Trophoblast cell (in vitro differentiated cells and primary cell): ENCODE measurements around the gene SUSD3.
A peak's percentile ranks its signal among the peaks of the same experiment; 100 is the strongest.

ENCODE experiments used
- DNase-seq, 2 donors: peaks; one replicate each; pipeline ENCODE4 v3.0.0-alpha.2; 2016
- H2AFZ ChIP-seq: 2 replicates; pipeline ENCODE4 v1.6.1; 2013; ENCODE audit warnings: low read length, moderate library complexity, mild to moderate bottlenecking; ENCODE audit not compliant: insufficient read depth, poor library complexity
- H2AK5ac ChIP-seq: 2 replicates; pipeline ENCODE4 v1.6.1; 2013; ENCODE audit warnings: mild to moderate bottlenecking, low read length
- H2BK120ac ChIP-seq: 2 replicates; pipeline ENCODE4 v1.6.1; 2013; ENCODE audit warnings: low read length, mild to moderate bottlenecking, moderate library complexity; ENCODE audit not compliant: insufficient read depth, poor library complexity
- H2BK12ac ChIP-seq: 2 replicates; pipeline ENCODE4 v1.6.1; 2013; ENCODE audit warnings: mild to moderate bottlenecking, low read length, moderate library complexity
- H2BK5ac ChIP-seq: 2 replicates; pipeline ENCODE4 v1.6.1; 2013; ENCODE audit warnings: low read length, low read depth, moderate library complexity, mild to moderate bottlenecking; ENCODE audit not compliant: poor library complexity
- H3K14ac ChIP-seq: 2 replicates; pipeline ENCODE4 v1.6.1; 2013; ENCODE audit warnings: mild to moderate bottlenecking, low read length
- H3K18ac ChIP-seq: 2 replicates; pipeline ENCODE4 v1.6.1; 2013; ENCODE audit warnings: mild to moderate bottlenecking, low read length
- H3K23ac ChIP-seq: 2 replicates; pipeline ENCODE4 v1.6.1; 2013; ENCODE audit warnings: low read length
- H3K27ac ChIP-seq: 2 replicates; pipeline ENCODE4 v1.5.1; 2013; ENCODE audit warnings: low read depth, mild to moderate bottlenecking, inconsistent platforms, low read length, moderate library complexity
- H3K27me3 ChIP-seq: 2 replicates; pipeline ENCODE4 v1.6.1; 2013; ENCODE audit warnings: inconsistent platforms, mild to moderate bottlenecking, low read length, moderate library complexity; ENCODE audit not compliant: insufficient read depth
- H3K36me3 ChIP-seq, 2 experiments: 1 replicate in 1 of 2; 2 replicates in 1 of 2; pipeline ENCODE4 v1.6.1; 2013; ENCODE audit warnings: low read length in 2 of 2, mild to moderate bottlenecking in 2 of 2, moderate library complexity in 1 of 2; ENCODE audit not compliant: insufficient read depth in 2 of 2, control insufficient read depth in 1 of 2
- H3K4ac ChIP-seq: 2 replicates; pipeline ENCODE4 v1.6.1; 2013; ENCODE audit warnings: low read depth, mild to moderate bottlenecking, low read length, moderate library complexity
- H3K4me1 ChIP-seq, 2 experiments: 1 replicate in 1 of 2; 2 replicates in 1 of 2; pipeline ENCODE4 v1.6.1; 2013; ENCODE audit warnings: low read length in 2 of 2, mild to moderate bottlenecking in 2 of 2, moderate library complexity in 1 of 2; ENCODE audit not compliant: insufficient read depth in 2 of 2, control insufficient read depth in 1 of 2
- H3K4me2 ChIP-seq: 2 replicates; pipeline ENCODE4 v1.6.1; 2013; ENCODE audit warnings: inconsistent platforms, mild to moderate bottlenecking, low read length, moderate library complexity
- H3K4me3 ChIP-seq: 2 replicates; pipeline ENCODE4 v1.5.1; 2013; ENCODE audit warnings: mild to moderate bottlenecking, low read depth, low read length, inconsistent platforms
- H3K79me1 ChIP-seq: one replicate; pipeline ENCODE4 v1.6.1; 2013; ENCODE audit warnings: low read length
- H3K79me2 ChIP-seq: 2 replicates; pipeline ENCODE4 v1.6.1; 2013; ENCODE audit warnings: low read length, mild to moderate bottlenecking; ENCODE audit not compliant: control insufficient read depth, insufficient read depth, poor library complexity
- H3K9ac ChIP-seq: 2 replicates; pipeline ENCODE4 v1.6.1; 2013; ENCODE audit warnings: mild to moderate bottlenecking, low read length
- H3K9me3 ChIP-seq: 2 replicates; pipeline ENCODE4 v1.6.1; 2013; ENCODE audit warnings: low read depth, mild to moderate bottlenecking, control low read depth, inconsistent platforms, low read length; ENCODE audit not compliant: insufficient read depth
- H4K12ac ChIP-seq: 2 replicates; pipeline ENCODE4 v1.6.1; 2013; ENCODE audit warnings: low read depth, mild to moderate bottlenecking, low read length, moderate library complexity
- H4K8ac ChIP-seq: 2 replicates; pipeline ENCODE4 v1.6.1; 2013; ENCODE audit warnings: low read depth, mild to moderate bottlenecking, low read length, moderate library complexity
- H4K91ac ChIP-seq: one replicate; pipeline ENCODE4 v1.6.1; 2013; ENCODE audit warnings: low read depth, mild to moderate bottlenecking, low read length, moderate library complexity
- WGBS: extraction: QIAGEN DNeasy Blood & Tissue Kit; methylation state at CpG from one replicate; pipeline ENCODE4 v1.1.7; 2013; ENCODE audit warnings: missing lambda C conversion rate; ENCODE audit not compliant: insufficient read length, insufficient coverage; ENCODE audit errors: extremely low coverage; 5-methylcytosine and 5-hydroxymethylcytosine counted together

SUSD3 gene

GRCh38 chr9:93095205-93096130 is 37.0 kb downstream of the SUSD3 start:
- WGBS: no CpG with 5 or more reads among the region's 95 CpGs
- H4K8ac ChIP-seq: peak overlapping the region; percentile 67
- H3K79me1 ChIP-seq: peaks cover 13% of the 10 kb centered on the region
- H3K9ac ChIP-seq: peak overlapping the region; percentile 57
- peak overlapping the region; percentile 6 for H3K4ac ChIP-seq
- H4K12ac ChIP-seq: peak overlapping the region; percentile 67
- H3K23ac ChIP-seq: no peak overlapping the region
- H4K91ac ChIP-seq: peak overlapping the region; percentile 49
- no peak overlapping the region for H2BK12ac ChIP-seq
- H2AK5ac ChIP-seq: peak overlapping the region; percentile 3
- H3K79me2 ChIP-seq: peaks cover 4% of the 10 kb centered on the region
- H3K4me2 ChIP-seq: peak overlapping the region; percentile 54
- H2BK120ac ChIP-seq: peak overlapping the region; percentile 81
- peak overlapping the region; percentile 10 for H3K18ac ChIP-seq
- DNase-seq: peak; percentile 99 to 100
- peaks cover 3% of the 10 kb centered on the region for H3K9me3 ChIP-seq
- peak overlapping the region; percentile 53 for H3K27ac ChIP-seq
- H3K4me3 ChIP-seq: peak overlapping the region; percentile 72
- peaks cover 17 to 22% of the 10 kb centered on the region in 2 experiments for H3K4me1 ChIP-seq
- peak overlapping the region; percentile 32 for H2AFZ ChIP-seq
- H3K36me3 ChIP-seq: no peaks in the 10 kb centered on the region
- H3K27me3 ChIP-seq: no peaks in the 10 kb centered on the region
- peak overlapping the region; percentile 54 for H3K14ac ChIP-seq
- peak overlapping the region; percentile 19 for H2BK5ac ChIP-seq

DNA sequence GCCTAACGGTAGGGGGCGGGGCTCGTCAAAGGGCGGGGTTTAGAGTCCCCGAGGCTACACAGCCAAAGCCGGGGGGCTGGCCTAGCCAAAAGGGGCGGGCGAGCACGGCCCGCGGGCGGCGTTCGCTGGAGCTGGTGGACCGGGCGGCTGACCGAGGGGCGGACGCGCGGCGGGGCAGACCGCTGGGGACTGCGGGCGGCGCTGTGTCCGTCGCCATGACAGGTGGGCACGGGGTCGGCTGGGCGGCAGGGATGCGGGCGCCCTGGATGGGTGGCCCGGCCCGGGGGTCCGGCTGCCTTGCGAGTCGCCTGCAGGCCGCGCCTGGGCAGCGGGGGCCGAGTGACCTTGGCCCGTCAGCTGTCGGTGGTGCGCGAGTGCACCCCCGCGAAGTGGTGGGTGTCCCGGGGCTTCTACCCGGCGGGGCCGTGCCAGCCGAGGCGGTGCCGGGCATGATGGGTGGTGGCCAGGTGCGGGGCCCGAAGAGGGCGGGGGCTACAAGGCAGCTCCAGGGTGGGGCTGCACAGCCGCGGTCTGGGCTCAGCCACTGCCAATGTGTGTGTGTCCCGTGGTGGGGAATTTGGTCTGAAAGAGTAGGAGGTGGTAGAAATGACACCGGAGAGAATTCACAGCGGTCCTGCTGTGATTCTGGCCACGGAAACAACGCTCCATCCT is 37.8 kb downstream of the SUSD3 start, which contains the start of gene CARD19:
Gene CARD19 (plus strand): TSS at position 87 of the 672 bp plus-strand sequence. CDS start 129 bp downstream, at position 216.
- peak; percentile 25 to 47 for DNase-seq
- peak within 1 kb of the TSS; percentile 32 for H2AFZ ChIP-seq
- peak within 1 kb of the TSS; percentile 81 for H2BK120ac ChIP-seq
- H3K4me2 ChIP-seq: peak within 1 kb of the TSS; percentile 84
- H4K91ac ChIP-seq: peak within 1 kb of the TSS; percentile 59
- H2AK5ac ChIP-seq: peak within 1 kb of the TSS; percentile 8
- H3K14ac ChIP-seq: peak within 1 kb of the TSS; percentile 56
- peak within 1 kb of the TSS; percentile 53 for H3K27ac ChIP-seq
- H3K79me1 ChIP-seq: peaks cover 13% of the 10 kb centered on the region
- H2BK12ac ChIP-seq: no peak within 1 kb of the TSS
- H3K27me3 ChIP-seq: no peaks in the 10 kb centered on the region
- H4K8ac ChIP-seq: peak within 1 kb of the TSS; percentile 67
- H3K4me1 ChIP-seq: peaks cover 17 to 22% of the 10 kb centered on the region in 2 experiments
- H3K4me3 ChIP-seq: peak within 1 kb of the TSS; percentile 86
- no peak within 1 kb of the TSS for H3K23ac ChIP-seq
- no peaks in the 10 kb centered on the region for H3K36me3 ChIP-seq
- H4K12ac ChIP-seq: peak within 1 kb of the TSS; percentile 67
- H3K18ac ChIP-seq: peak within 1 kb of the TSS; percentile 40
- H3K9me3 ChIP-seq: peaks cover 3% of the 10 kb centered on the region
- WGBS: no CpG with 5 or more reads among the region's 65 CpGs
- H3K79me2 ChIP-seq: peaks cover 4% of the 10 kb centered on the region
- peak within 1 kb of the TSS; percentile 19 for H2BK5ac ChIP-seq
- H3K4ac ChIP-seq: peak within 1 kb of the TSS; percentile 6
- H3K9ac ChIP-seq: peak within 1 kb of the TSS; percentile 82

- H4K91ac ChIP-seq: no peak overlapping the region
- no peak overlapping the region for H3K4ac ChIP-seq
- H3K14ac ChIP-seq: no peak overlapping the region
- DNase-seq: no peak
- H3K27ac ChIP-seq: no peak overlapping the region
- no peak overlapping the region for H4K8ac ChIP-seq
- no peak overlapping the region for H3K23ac ChIP-seq
- H3K4me3 ChIP-seq: peak overlapping the region; percentile 86
- peaks cover 13% of the 10 kb centered on the region for H3K79me1 ChIP-seq
- no peak overlapping the region for H2BK120ac ChIP-seq
- no CpG with 5 or more reads among the region's 16 CpGs for WGBS
- peak overlapping the region; percentile 82 for H3K9ac ChIP-seq
- H2BK12ac ChIP-seq: no peak overlapping the region
- H2BK5ac ChIP-seq: no peak overlapping the region
- H3K36me3 ChIP-seq: no peaks in the 10 kb centered on the region
- peak overlapping the region; percentile 8 for H2AK5ac ChIP-seq
- peak overlapping the region; percentile 84 for H3K4me2 ChIP-seq
- H3K79me2 ChIP-seq: peaks cover 4% of the 10 kb centered on the region
- H4K12ac ChIP-seq: no peak overlapping the region
- peaks cover 17 to 22% of the 10 kb centered on the region in 2 experiments for H3K4me1 ChIP-seq
- no peak overlapping the region for H2AFZ ChIP-seq
- no peaks in the 10 kb centered on the region for H3K27me3 ChIP-seq
- H3K9me3 ChIP-seq: peaks cover 3% of the 10 kb centered on the region
- no peak overlapping the region for H3K18ac ChIP-seq
These were observed 38.4 kb downstream of the SUSD3 start for GRCh38 chr9:93096811-93097382.

GRCh38 chr9:93097511-93098201 is 39.2 kb downstream of the SUSD3 start:
- Histone ChIP-seq H3K79me2 (peaks cover 4% of the 10 kb centered on the region), H2BK5ac (no peak overlapping the region), H3K27me3 (no peaks in the 10 kb centered on the region), H4K12ac (no peak overlapping the region), H3K36me3 (no peaks in the 10 kb centered on the region), H2AK5ac (no peak overlapping the region), H3K9ac (no peak overlapping the region), H3K18ac (no peak overlapping the region), H3K27ac (no peak overlapping the region), H2BK120ac (no peak overlapping the region), H4K91ac (no peak overlapping the region), H2AFZ (no peak overlapping the region), H3K4me2 (no peak overlapping the region), H3K23ac (no peak overlapping the region), H3K4ac (no peak overlapping the region), H3K4me3 (no peak overlapping the region), H2BK12ac (no peak overlapping the region), H3K79me1 (peaks cover 13% of the 10 kb centered on the region), H3K14ac (no peak overlapping the region), H4K8ac (no peak overlapping the region), H3K4me1 (peaks cover 15 to 18% of the 10 kb centered on the region in 2 experiments), H3K9me3 (peaks cover 2% of the 10 kb centered on the region)
- WGBS: no CpG with 5 or more reads among the region's 11 CpGs
- no peak for DNase-seq
